ENCODE data around the gene PLN.

Gene PLN

GRCh38 chr6:118574051-118574865, 26.2 kb downstream of the PLN start:
- no peak overlapping the region for H3K4me3 ChIP-seq (ENCODE audit: low read depth, low read length)
- TF ChIP-seq CTCF (IDR thresholded peaks at IDR 0.05; ENCODE audit: low read depth, low read length, missing control alignments): no peak
- DNase-seq (ENCODE audit: low read depth): no peak

- TF ChIP-seq CTCF (IDR thresholded peaks at IDR 0.05; ENCODE audit: low read depth, low read length, missing control alignments): no peak
- no peak for DNase-seq (ENCODE audit: low read depth)
- no peak overlapping the region for H3K4me3 ChIP-seq (ENCODE audit: low read depth, low read length)
Observed at GRCh38 chr6:118577972-118578371, 29.9 kb downstream of the PLN start.

- no peak for TF ChIP-seq CTCF (IDR thresholded peaks at IDR 0.05; ENCODE audit: low read depth, low read length, missing control alignments)
- no peak for DNase-seq (ENCODE audit: low read depth)
- no peak overlapping the region for H3K4me3 ChIP-seq (ENCODE audit: low read depth, low read length)
Observed at GRCh38 chr6:118578617-118579016, 30.5 kb downstream of the PLN start.

GRCh38 chr6:118579786-118580185, 31.7 kb downstream of the PLN start:
- no peak for DNase-seq (ENCODE audit: low read depth)
- no peak overlapping the region for H3K4me3 ChIP-seq (ENCODE audit: low read depth, low read length)
- no peak for TF ChIP-seq CTCF (IDR thresholded peaks at IDR 0.05; ENCODE audit: low read depth, low read length, missing control alignments)

GRCh38 chr6:118580585-118581419, 32.7 kb downstream of the PLN start:
- DNase-seq (ENCODE audit: low read depth): no peak

GRCh38 chr6:118581489-118581959, 33.4 kb downstream of the PLN start:
- no peak for TF ChIP-seq CTCF (IDR thresholded peaks at IDR 0.05; ENCODE audit: low read depth, low read length, missing control alignments)
- no peak overlapping the region for H3K4me3 ChIP-seq (ENCODE audit: low read depth, low read length)
- no peak for DNase-seq (ENCODE audit: low read depth)

More at GRCh38 chr6:118580585-118581419, 32.7 kb downstream of the PLN start:
- no peak overlapping the region for H3K4me3 ChIP-seq (ENCODE audit: low read depth, low read length)
- peak; percentile 40 for TF ChIP-seq CTCF (IDR thresholded peaks at IDR 0.05; ENCODE audit: low read depth, low read length, missing control alignments)

Measured in GM12864 (cell line).